ENCODE measurements around the gene CORO1C.

The CORO1C gene

DNA sequence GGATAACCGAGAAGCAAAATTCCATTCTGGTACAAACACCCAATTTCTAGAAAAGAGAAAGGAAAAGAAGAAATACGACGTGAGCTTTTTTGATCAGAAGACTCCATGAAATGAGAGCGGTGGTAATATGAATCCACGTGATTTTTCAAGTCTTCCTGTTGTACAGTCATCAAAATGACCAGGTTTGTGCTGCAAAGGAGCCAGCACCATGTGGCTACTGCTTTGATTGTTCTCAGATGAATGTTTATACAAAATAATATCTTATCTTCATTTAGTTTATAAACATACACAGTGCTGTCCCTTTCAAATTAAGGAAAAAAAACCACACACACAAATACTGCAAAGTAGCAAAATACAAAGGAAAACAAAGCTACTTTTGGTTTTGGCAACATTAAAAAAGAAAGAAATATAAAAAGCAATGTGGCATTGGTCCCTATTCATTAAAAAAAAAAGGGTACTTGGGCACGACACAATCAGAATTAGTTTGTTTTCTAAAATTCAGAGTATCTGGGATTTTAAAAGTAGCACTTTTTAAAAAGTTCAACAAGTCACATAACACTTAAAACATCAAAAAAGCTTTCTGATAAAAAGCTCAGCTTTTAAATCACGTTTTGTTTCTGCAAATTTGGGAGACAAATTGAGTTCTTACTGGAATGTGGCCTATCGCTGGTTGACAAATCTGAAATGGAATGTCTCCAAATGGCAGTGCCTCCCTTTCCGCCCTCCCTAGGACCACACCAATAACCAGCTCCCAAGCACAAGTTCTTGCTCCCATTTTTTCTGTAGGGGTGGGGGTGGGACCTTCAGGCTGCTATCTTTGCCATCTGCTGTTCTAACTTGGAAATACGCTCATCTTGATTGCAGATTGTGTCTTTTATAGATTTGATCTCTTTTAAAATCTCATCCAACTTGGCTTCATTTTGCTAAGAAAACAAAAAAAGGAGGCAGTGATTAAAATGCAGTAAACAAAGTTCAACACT, 84.4 kb downstream of the CORO1C start:
- DNase-seq, result no peak

DNA sequence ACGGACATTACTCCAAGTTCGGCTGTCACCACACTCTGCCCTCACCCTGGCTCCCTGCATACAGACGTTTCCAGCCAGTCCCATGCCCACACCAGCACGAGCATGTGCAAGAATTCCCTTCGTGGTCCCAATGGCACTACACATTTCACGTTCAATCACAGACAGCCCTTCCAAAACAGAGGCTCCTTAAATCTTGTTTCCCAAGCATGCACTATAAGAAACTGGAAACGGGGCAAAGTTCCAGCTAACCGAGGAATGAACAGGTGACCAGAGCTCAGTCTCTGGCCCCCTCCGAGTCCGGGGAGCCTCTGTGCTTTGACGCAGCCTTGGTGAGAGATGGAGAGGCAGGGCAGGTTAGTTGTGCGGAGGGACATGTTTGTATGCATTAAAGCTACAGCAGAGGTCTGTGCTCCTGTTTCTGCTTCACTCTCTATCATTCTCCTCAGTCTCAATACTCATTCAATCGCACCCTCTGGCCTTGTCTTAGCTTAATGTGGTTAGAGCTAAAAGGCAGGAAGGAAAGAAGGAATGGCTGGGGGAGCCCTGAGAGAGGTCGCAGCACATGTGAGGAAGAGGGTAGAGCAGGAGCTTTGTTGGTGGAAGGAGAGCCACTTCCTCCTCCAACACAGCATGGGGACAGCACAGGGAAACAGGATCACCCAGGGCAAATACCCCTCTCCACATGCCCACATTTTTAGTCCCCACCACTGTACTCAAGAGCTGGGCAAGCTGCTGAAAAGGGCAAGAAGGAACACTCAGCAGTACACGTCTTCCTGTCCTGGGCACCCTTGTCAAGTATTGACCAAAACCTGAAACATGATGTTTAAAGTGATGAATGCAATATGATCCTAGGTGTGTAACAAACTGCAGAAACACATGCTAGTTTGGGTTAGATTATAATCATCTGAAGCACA, 85.4 kb downstream of the CORO1C start:
- no peak for DNase-seq

DNA sequence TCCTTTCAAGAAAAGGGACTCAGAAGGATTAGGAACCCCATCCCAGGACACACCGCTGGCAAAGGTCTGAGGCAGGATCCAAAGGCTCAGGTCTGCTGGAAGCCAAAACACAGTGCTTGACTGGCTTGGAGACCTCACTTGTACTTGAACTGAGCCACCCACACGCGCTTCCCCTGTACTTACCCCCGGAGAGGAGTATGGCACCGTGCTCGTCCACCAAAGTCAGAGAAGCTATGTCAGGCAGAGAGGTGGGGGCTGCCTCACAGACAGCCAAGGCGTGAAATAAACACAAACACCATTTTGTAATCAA, 86.6 kb downstream of the CORO1C start:
- DNase-seq, result no peak

DNA sequence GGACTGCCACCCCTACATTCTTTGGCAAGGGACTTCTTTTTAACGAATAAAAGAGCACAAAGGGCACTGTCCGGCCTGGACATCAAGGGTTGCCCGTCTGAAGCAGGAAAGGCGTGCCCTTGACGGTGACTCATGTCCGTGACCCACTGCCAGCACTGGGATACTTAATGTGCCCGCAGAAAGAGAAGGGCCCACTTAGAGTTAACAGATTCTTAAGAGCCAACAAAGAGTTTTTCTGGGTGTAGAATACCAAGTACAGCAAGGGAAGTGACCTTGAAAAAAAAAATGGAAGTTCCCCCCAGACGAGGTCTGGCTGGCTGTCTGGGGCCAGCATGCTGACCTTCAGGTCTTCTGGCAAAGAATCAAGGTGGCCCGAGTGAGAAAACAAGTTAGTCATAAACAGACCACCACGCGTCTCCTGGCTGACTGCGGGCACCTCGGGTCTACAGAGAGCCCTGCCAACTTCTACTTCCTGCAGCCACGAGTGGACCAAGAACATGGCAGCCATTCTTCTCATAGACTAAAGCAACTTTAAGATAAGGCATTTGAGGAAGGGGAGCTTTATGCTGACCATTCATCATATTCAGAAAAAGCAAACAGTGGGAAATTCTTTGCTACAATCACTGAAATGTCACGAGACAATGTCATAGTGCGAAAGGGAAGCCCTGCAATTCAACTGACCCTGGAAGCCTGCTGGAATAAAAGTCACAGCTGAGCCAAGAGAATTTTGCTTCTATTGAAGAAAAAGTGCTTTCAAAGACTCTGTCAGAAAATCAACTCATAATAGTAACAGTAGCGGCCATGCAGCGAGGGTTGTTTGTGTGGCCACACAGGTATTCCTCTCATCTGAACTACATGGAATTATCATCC, 87.1 kb downstream of the CORO1C start:
- no peak for DNase-seq

DNA sequence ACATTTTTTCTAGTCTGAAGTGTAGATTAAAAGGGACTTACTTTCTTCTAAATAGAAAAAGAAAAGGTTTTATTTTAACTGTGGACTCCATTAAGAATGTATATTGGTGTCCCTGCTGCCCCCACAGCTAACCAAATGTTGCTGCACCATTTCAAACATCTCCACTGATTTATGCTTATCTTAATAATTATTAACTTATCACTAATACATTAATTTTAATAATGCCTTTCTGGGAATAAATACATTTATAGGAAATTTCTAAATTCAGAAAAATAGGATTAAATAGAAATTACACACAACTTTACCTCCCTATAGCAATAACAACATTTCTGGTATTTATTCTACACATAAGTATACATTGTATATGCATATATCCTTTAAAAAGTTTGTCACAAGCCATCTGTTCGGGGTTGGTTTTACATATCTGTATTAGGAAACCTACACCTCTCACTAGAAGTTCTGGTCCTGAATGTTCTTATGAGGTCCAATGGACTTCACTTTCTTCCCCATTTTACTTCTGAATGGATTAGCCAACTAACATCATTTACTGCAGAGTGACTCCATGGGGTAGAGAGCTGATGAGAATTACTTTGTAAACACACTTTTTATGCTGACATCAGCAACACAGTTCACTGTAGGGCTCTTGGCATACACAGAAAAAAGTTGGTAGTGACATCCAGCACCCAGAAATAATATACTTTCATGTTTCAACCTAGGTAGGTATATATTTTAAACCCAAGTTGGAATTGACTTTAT, 88.2 kb downstream of the CORO1C start:
- no peak for DNase-seq

DNA sequence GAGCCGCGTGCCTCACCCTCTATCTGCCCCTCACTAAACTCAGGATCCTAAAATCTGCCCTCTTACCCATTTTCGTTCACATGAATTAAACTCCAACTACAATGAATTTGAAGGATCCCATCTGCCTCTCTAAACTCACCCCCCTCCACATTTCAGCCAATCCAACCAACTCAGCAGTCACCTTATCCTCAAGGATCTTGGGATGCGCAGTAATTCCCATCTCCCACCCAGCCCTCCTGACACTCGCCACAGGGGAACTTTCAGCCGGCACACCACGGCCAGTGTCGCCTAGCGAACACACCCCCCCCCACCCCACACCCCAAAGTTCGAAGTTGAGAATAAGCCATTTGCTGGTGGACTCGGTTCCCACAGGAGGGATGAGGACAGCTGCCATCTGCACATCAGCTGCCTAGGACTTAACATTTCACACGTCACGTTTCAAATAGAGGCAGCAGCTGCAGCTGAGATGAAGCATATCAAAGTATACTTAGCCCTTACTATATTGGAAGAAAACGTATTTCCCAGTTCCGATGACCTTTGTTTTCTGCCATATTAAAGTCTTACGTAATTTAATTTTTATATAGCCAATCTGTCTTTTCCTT, 88.9 kb downstream of the CORO1C start:
- DNase-seq, result no peak

DNA sequence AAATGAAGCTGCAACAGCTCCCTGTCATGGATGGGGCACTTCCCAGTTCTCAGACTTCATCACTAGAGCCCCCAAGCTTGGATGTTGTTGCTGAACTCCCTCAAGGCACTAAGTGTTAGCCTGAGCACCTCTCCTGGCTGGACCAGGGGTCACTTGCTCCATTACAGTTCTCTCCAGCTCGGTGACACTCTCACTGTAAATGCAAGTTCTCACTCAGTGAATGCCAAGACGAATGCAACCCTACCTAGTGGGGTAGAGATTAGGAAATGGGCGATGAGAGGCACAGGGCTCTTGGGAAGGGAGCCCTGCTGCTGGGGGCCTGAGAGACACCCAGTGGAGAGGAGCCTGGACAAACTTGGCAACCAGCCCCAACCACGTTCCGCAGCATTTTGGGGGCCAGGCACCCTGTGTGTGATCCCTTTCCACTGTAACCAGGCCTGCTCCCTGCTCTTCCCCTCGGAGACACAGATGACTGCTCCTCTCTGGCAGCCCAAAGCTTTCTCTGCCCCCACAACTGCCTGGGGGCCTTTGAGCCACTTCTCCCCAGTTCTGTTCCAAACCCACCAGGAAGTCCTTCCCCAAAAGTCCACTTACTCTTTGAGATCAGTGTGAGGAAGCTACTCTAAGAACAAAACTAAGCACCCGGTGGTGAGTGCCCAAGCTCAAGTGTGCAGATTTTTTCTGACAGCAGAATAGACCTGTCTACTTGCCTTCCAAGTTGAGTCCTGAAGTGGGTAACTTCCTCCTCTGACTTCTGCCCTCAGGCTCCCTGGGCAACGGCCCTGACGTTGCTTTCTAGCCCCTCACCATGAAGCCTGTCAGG, 89.7 kb downstream of the CORO1C start:
- DNase-seq, result no peak

DNA sequence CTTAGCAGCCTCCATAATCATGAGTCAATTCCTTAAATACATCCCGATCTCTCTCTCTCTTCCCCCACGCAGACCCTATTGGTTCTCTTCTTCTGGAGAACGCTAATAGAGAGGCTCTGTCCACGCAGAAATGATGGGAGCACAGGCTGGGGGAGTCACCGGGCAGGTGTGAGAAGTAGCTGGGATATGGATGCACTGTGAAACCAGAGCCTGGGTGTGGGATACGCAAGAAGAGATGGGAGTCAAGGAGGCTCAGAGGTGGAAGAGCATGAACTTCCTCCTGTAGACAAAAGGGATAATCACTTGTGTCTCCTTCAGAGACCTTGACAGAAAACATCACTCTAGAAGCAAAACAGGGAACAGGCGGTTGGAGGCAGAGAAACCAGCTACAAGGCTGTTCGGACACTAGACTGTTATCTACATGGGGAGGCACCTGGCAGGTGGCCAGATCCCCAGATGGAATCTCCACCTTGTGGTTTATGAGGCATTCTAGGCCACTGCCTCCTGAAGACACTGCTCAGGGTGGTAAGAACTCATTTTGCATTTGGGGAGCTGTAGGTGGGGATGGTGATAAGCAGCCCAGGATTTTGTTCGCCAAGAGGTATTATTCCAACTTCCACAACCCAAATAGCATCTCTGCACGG, 90.4 kb downstream of the CORO1C start:
- no peak for DNase-seq

DNA sequence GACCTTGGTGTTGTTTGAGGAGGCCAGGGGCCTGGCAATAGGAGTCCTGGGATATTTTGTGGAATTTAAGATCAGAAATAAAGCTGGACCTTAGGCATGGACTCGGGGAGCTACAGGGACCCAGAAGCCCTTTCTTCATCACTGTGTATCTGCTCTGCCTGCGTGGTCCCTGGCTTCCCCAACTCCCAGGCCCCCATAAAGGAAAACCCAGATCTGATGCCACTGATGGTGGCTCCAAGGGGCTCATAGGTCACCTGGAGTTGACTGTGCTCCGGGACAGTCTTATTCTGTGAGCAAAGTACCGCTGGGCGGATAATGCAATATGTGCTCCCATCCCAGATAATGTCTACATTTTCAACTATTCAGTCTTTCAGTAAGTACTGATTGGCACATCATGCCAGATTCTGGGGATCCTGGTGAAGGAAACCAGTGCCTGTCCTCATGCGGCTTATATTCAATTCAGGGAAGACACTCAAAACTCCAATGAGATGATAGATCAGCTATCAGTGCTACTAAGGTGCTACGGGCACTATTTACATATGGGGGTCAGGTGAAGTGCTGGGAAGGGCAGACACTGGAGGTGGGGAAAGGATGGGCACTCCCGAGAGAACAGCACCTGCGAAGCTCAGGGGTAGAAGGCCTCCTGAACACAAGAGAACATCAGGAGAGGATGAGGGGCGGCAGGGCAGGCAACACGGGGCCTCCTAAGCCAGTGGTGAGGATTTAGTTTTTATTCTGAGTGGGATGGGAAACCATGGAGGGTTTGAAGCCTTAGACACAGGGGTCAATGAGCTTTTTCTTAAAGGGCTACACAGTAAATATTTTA, 92.1 kb downstream of the CORO1C start:
- no peak for DNase-seq

DNA sequence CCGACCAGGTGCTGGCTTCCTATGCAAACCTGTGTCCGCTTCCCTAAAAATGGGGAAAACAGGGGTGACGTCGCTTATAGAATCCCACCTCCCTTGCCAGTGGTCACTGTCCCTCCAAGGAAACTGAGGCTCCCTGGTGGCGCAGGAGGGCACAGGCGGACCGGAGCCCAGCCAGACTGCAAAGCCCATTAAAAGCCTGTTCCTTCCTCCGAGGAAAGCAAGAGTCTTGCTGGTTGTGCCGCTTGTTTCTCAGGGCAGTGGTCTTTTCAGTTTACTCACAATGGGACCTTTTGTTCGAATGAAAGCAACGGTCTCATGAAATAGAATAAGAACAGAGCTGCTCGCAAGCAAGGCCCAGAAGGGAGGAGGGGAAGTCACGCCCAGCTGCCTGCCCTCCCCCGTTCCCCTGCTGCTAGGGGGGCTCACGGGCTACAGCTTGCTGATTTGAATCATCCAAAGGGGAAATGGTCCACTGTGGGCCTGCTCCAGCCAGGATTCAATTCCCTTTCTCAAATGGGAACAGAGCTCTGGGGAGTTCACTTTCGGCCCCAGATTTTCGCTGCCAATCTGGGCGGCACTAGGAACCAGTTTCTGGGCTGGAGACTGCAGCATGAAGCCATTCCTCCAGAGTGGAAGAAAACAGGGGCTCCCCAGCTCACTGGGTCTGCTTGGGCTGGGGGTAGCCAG, 93.0 kb downstream of the CORO1C start:
- no peak for DNase-seq

DNA sequence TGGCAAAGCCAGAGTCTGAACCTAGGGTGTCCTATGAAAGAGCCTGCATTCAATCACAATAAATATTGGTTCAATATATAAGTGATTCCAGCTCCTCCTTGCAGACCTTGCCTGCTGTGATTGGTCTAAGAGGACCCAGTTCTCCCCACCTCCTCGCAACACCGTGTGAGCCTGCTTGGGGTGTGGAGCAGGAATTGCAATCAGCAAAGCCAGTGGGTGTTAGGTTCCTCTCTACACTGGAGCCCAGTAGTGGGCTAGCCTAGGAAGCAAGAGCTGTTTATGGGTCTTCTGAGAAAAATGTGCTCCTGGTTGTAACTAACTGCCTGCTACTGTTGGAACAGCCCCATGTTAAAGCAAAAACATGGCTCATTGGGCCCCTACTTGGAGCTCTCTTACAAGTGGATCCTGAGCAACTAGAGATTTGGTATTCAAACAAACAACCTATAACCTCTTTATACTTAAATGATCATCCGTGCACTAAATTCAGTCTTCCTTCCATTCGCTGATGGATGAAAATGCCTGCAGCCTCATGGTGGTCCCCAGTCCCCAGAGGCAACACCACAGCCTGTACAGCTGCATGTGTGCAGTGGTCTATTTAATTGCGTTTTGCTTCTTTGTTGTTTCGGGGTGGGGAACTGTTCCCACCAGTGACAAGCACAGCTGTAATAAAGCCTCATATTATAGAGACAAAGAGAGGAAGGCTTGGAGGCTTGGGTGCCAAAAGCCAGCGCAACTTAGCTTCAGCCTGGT, 93.9 kb downstream of the CORO1C start:
- DNase-seq, result no peak

DNA sequence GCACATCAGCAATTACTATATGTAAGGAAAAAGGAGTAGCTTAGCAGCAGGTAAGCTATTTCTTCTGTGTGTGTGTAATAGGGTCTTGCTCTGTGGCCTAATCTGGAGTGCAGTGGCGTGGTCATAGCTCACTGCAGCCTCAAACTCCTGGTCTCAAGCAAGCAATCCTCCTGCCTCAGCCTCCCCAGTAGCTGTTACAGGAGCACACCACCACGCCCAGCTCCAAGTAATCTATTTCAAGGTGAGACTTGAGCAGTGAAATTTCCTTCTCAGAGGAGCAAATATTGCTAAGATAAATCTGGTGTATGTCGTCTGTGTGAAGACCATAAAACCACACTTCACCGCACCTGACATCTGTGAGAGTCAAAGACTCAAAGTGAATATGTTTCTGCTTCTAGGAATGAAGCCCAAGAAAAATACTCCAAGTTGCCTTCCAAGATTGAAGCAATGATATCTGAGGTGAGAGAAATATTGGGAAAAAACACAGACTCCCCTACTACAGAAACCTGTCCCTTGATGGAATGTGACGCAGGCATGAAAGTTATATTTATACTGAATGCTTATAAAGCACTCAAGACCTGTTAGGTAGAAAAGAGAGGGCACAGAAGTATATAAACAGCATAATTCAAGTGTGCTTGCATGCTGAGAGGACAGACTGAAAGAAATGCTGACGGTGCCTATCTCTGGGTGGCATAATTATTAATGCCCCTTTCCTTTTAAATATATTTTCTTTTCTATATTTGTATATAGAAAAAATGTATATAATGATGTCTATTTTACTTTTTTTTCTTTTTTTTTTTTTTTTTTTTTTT, 95.1 kb downstream of the CORO1C start:
- DNase-seq, result no peak

DNA sequence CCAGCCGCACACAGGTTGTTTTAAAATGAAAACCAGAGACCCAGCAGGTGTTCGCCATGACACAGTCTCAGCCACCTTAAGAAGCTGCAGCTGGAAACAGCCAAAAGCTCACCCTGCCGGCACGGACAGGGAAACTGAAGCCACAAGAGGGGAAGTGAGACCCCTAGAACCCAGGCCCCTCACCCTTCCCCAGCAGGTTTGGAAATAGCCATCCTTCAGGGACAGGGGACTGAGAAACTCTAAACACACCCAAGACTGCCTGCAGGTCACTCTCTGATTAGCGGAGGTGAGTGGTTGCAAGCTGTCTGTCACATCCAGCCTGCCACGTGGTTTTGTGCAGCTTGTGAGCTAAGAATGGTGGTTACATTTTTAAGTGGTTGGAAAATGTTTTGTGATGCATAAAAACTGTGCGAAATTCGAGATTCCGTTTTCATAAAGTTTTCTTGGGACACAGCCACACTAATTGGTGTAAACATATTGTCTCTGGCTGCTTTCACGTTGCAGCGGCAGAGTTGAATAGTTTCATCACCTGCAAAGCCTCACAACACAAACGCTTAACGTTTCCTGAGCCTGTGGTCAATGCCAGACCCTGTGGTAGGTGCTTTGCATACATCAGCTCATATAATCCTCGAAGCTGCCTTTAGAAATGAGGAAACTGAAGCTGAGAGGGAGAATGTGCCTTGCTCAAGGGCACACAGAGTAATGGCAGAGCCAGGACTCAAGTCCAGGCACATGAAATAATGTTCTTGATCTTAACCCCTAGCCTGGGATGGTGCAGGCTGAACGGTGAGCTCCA, 95.9 kb downstream of the CORO1C start:
- DNase-seq, result no peak

DNA sequence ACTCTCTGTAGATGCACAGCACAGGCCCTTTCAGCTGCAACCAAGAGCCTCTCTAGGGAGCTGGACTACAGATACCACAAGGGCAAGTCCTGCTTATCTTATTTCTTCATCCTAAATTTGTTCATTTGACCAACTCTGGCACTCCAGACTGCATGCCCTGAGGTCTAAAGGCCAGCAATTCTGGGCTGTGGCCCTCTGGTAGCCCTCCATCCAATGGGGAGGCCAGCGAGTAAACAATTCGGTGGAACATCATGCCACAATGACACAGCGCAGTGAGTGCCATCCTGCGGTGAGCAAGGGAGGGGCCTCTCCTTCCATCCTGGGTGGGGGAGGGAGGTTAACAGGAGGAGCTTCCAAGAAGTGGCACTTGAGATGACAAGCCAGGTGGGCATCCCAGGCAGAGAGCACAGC, 97.0 kb downstream of the CORO1C start:
- DNase-seq, result no peak

DNA sequence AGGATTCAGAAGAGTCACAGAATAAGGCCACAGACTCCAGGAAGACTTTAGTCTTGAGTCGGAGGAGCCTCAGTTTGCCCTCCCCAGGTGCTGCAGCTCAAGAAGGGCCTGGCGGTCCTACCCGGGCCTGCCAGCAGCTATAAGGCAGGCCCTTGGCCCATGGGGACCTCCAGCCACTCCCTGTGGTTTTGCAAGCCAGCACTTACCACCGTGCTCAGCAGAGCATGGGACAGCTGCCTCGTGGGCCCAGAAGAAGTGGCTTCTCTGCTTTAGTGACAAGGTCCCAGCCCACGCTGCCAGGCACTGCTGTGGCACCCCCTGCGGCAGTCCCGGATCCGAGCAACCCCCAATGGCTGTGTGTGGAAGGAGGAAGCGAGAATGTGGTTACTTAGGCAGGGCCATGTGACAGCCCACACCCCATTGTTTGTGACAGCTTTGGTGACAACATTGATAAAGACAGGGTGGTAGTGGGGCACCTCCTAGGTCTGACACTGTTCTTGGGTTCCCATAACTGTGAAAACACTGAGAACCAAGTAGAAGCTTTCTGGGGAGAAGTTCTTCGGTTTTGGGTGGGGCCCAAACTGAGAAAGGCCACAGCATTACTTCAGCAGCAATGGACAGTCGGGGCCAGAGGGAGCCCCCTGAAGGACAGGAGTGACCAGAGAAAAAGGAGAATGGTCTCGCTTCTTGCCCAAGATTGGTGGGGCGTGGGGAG, 97.6 kb downstream of the CORO1C start, which contains the start of gene SELPLG:
SELPLG (minus strand) TSS at position 361 of the 715 bp plus-strand sequence. CDS start 9,587 bp downstream, outside the sequence.
- no peak for DNase-seq
